ENCODE results near the gene DLL4. TPM values are rescaled to one million over a fixed set of nuclear protein-coding genes. Genes with fewer than 3 reads are reported as not detected.

Gene DLL4
- total RNA-seq, 1 donor from 2014 or later, result 6.5 TPM

GRCh38 chr15:40925495-40925862 is 3.7 kb upstream of the DLL4 start:
- no peaks in the 10 kb centered on the region for H3K9me3 Mint-ChIP-seq (ENCODE audit: low read depth)
- H3K27me3 Mint-ChIP-seq, result peaks cover 69% of the 10 kb centered on the region
- peaks cover 29% of the 10 kb centered on the region for H3K4me1 Mint-ChIP-seq (ENCODE audit: low read depth)
- TF ChIP-seq, protein P1, sequence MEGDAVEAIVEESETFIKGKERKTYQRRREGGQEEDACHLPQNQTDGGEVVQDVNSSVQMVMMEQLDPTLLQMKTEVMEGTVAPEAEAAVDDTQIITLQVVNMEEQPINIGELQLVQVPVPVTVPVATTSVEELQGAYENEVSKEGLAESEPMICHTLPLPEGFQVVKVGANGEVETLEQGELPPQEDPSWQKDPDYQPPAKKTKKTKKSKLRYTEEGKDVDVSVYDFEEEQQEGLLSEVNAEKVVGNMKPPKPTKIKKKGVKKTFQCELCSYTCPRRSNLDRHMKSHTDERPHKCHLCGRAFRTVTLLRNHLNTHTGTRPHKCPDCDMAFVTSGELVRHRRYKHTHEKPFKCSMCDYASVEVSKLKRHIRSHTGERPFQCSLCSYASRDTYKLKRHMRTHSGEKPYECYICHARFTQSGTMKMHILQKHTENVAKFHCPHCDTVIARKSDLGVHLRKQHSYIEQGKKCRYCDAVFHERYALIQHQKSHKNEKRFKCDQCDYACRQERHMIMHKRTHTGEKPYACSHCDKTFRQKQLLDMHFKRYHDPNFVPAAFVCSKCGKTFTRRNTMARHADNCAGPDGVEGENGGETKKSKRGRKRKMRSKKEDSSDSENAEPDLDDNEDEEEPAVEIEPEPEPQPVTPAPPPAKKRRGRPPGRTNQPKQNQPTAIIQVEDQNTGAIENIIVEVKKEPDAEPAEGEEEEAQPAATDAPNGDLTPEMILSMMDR (IDR thresholded peaks at IDR 0.05; ENCODE audit: unreplicated experiment), result no peak
- H3K4me3 Mint-ChIP-seq (ENCODE audit: low read depth), result no peak overlapping the region
- H3K27ac Mint-ChIP-seq, result no peak overlapping the region
- no peaks in the 10 kb centered on the region for H3K36me3 Mint-ChIP-seq (ENCODE audit: insufficient read depth)
- DNase-seq (ENCODE audit: low spot score, unreplicated experiment), result no peak

DNA sequence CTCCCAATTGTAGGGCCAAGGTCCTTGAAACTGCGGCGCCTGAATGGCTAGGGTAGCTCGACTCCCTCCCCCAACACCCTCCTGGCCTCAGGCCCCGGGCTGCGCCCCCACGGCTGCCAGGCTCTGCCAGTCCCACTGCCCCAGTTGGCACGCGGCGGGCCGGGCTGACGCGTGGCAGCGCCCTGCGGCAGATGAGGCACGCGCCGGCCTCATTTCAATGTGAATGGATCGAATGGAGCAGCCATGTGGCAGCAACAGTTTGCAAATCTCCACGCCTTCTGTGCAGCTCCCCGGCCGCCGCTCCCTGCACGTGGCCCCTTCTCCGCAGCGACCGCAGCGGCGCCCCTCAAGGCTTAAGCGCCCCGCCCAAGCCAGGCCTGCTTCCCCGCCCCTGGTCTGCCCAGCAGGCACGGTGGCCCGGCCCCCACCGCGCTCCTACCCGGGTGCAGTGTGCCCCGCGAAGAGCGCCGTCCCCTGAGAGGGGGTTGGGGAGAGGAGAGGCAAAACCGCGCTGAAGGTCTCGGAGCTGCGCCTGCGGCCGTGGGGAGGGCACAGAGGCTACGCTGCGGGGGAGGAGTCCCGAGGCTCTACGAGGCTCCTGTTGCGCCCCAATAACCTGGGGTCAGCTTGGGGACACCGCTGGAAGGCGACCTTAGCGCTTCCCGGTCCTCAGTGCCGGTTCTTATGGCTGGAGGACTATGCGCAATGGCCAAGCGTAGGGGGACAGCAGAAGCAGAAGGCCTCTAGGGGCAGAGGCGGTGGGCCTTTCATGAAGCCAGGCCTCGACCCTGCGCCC is 3.1 kb upstream of the DLL4 start:
- Mint-ChIP-seq H3K27ac (no peak overlapping the region), H3K36me3 (ENCODE audit: insufficient read depth) (no peaks in the 10 kb centered on the region), H3K9me3 (ENCODE audit: low read depth) (no peaks in the 10 kb centered on the region), H3K27me3 (peaks cover 68% of the 10 kb centered on the region), H3K4me1 (ENCODE audit: low read depth) (peaks cover 34% of the 10 kb centered on the region), H3K4me3 (ENCODE audit: low read depth) (peak overlapping the region; percentile 37)
- DNase-seq (ENCODE audit: low spot score, unreplicated experiment), result no peak
- TF ChIP-seq, protein P1 (IDR thresholded peaks at IDR 0.05; ENCODE audit: unreplicated experiment), result no peak

- no peak for DNase-seq (ENCODE audit: low spot score, unreplicated experiment)
- H3K36me3 Mint-ChIP-seq (ENCODE audit: insufficient read depth), result no peaks in the 10 kb centered on the region
- H3K27me3 Mint-ChIP-seq, result peaks cover 69% of the 10 kb centered on the region
- H3K27ac Mint-ChIP-seq, result no peak overlapping the region
- peak overlapping the region; percentile 65 for H3K4me3 Mint-ChIP-seq (ENCODE audit: low read depth)
- TF ChIP-seq, protein P1 (IDR thresholded peaks at IDR 0.05; ENCODE audit: unreplicated experiment), result no peak
- H3K9me3 Mint-ChIP-seq (ENCODE audit: low read depth), result no peaks in the 10 kb centered on the region
- peaks cover 42% of the 10 kb centered on the region for H3K4me1 Mint-ChIP-seq (ENCODE audit: low read depth)
Measured at GRCh38 chr15:40926659-40927494, 2.3 kb upstream of the DLL4 start.

DNA sequence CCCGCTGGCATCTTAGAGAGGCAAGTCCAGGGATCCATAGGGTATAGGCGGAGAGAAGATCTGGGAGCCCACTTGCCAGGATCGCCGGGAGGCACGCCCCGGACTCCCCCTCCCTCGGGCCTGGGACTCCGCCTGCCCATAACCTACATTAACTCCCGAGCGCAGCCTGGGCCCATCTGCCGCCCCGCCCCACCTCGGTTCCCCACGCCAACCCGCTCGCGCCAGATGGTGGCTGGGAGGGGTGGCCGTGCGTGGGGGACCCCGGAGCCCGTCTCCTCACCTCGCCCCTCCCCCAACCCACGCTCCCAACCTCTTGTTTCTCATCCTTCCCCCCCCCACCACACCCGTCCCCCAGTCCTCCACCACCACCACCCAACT is 1.7 kb upstream of the DLL4 start:
- Mint-ChIP-seq H3K4me1 (ENCODE audit: low read depth) (peaks cover 42% of the 10 kb centered on the region), H3K4me3 (ENCODE audit: low read depth) (peak overlapping the region; percentile 65), H3K9me3 (ENCODE audit: low read depth) (no peaks in the 10 kb centered on the region), H3K27me3 (peaks cover 63% of the 10 kb centered on the region), H3K36me3 (ENCODE audit: insufficient read depth) (no peaks in the 10 kb centered on the region), H3K27ac (no peak overlapping the region)
- DNase-seq (ENCODE audit: low spot score, unreplicated experiment), result no peak
- TF ChIP-seq, protein P1 (IDR thresholded peaks at IDR 0.05; ENCODE audit: unreplicated experiment), result no peak

Data from progenitor cell of endocrine pancreas (in vitro differentiated cells).